Measurements from ENCODE around the gene DOLK.

GRCh38 chr9:128917151-128917849 is 30.1 kb downstream of the DOLK start:
- TF ChIP-seq, protein P1, sequence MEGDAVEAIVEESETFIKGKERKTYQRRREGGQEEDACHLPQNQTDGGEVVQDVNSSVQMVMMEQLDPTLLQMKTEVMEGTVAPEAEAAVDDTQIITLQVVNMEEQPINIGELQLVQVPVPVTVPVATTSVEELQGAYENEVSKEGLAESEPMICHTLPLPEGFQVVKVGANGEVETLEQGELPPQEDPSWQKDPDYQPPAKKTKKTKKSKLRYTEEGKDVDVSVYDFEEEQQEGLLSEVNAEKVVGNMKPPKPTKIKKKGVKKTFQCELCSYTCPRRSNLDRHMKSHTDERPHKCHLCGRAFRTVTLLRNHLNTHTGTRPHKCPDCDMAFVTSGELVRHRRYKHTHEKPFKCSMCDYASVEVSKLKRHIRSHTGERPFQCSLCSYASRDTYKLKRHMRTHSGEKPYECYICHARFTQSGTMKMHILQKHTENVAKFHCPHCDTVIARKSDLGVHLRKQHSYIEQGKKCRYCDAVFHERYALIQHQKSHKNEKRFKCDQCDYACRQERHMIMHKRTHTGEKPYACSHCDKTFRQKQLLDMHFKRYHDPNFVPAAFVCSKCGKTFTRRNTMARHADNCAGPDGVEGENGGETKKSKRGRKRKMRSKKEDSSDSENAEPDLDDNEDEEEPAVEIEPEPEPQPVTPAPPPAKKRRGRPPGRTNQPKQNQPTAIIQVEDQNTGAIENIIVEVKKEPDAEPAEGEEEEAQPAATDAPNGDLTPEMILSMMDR (conservative IDR thresholded peaks at IDR 0.05 in 1 of 2, IDR thresholded peaks at IDR 0.05 in 1 of 2; ENCODE audit: extremely low read depth in 1 of 2, insufficient read depth in 1 of 2, low read depth in 1 of 2, low read length in 2 of 2), result no peak
- no peak for TF ChIP-seq EZH2 (IDR thresholded peaks at IDR 0.05; ENCODE audit: borderline replicate concordance, low read length)
